Activated T-helper 2 cell treated with anti-CD3 and anti-CD28 coated beads, Interferon-gamma antibody, Interleukin-2, Interleukin-4, amounts not matched to agents 10 μg/mL and 5 μg/mL and 100 μg/mL, durations not matched to agents 14 hours and 24 hours and 36 hours (primary cell): ENCODE data around the gene GAS7. TPM values are rescaled to one million over a fixed set of nuclear protein-coding genes. Genes with fewer than 3 reads are reported as not detected.

ENCODE experiments used
- DNase-seq: peaks from one replicate; pipeline ENCODE4 v3.0.0; 2021; ENCODE audit warnings: low spot score
- H3K27ac Mint-ChIP-seq: one replicate; pipeline ENCODE4 v1.8.0; 2021; ENCODE audit warnings: mixed read lengths
- H3K27me3 Mint-ChIP-seq: one replicate; pipeline ENCODE4 v1.8.0; 2021; ENCODE audit warnings: low read depth, mixed read lengths
- H3K36me3 Mint-ChIP-seq: one replicate; pipeline ENCODE4 v1.8.0; 2021; ENCODE audit warnings: low read depth, mixed read lengths
- H3K4me1 Mint-ChIP-seq: one replicate; pipeline ENCODE4 v1.8.0; 2021; ENCODE audit warnings: low read depth, mixed read lengths
- H3K4me3 Mint-ChIP-seq: one replicate; pipeline ENCODE4 v1.8.0; 2021; ENCODE audit warnings: low read depth, mild to moderate bottlenecking, moderate library complexity, mixed read lengths
- H3K9me3 Mint-ChIP-seq: one replicate; pipeline ENCODE4 v1.8.0; 2021; ENCODE audit warnings: mixed read lengths
- intact Hi-C: fragments of 100-400 bp; cut with micrococcal nuclease; formaldehyde crosslinking; loops from one replicate; pipeline ENCODE4 v1.15.1; 2023
- total RNA-seq: library from RNA; stranded (reverse); gene quantifications from 2 replicates; pipeline ENCODE4 v1.2.3, GENCODE V29; 2022

The GAS7 gene
- total RNA-seq, 1 donor from 2014 or later = 0.18 TPM

DNA sequence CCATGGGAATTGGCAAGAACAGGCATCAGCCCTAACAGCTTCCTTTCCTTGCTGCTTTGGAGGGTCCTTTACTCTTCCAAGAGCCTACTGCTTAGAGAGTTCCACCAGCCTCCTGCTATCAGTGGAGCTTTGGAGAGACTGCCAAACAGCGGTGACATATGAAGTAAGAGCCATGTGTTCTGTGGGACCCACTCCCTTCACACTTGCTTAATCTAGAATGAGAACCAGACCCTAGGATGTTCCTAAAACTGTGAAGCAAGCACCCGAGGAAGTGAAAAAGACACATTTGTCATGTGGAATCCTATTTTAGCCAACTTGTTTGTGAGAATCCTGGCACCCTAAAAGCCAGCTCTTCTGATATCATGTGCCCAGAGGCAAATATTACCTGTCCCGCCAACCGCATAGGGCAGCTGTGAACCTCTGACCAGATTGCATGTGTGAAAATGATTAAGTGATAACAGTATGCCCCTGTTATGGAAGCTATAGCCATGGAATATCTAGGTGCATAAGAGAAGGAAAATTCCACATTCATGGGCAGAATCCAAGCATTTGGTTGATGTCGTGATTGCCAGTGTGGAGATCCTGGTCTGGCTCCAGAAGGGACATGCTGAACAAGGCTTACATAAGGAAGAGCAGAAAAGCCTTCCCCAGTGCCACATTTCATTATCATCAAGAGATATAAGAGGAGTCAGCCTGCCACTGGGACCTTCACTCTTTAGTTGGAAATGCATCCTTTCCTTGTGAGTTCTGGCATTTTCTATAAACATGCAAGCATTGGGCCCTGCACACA, 312.1 kb downstream of the GAS7 start:
- no peaks in the 10 kb centered on the region for H3K36me3 Mint-ChIP-seq
- H3K27me3 Mint-ChIP-seq = no peaks in the 10 kb centered on the region
- H3K4me1 Mint-ChIP-seq = no peaks in the 10 kb centered on the region
- H3K9me3 Mint-ChIP-seq = peaks cover 27% of the 10 kb centered on the region
- no peak overlapping the region for H3K27ac Mint-ChIP-seq
- DNase-seq = no peak
- intact Hi-C loops = no loop called here
- H3K4me3 Mint-ChIP-seq = no peak overlapping the region

DNA sequence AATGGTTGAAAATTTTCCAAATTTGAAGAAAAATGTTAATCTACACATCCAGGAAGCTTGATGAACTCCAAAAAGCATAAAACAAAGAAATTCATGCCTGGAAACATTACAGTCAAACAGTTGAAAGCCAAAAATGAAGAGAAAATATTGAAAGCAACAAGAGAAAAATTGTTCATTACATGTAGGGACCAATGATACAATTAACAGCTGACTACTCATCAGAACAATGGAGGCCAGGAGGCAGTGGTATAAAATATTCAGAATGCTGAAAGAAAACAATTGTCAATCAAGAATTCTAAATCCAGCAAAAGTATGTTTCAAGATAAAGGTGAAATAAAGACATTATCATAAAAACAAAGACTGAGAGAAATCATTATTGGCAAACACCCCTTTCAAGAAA, 315.0 kb downstream of the GAS7 start:
- no peak overlapping the region for H3K27ac Mint-ChIP-seq
- no peaks in the 10 kb centered on the region for H3K36me3 Mint-ChIP-seq
- H3K27me3 Mint-ChIP-seq = no peaks in the 10 kb centered on the region
- H3K4me1 Mint-ChIP-seq = no peaks in the 10 kb centered on the region
- no peak overlapping the region for H3K4me3 Mint-ChIP-seq
- DNase-seq = no peak
- peaks cover 27% of the 10 kb centered on the region for H3K9me3 Mint-ChIP-seq
- intact Hi-C loops = no loop called here

DNA sequence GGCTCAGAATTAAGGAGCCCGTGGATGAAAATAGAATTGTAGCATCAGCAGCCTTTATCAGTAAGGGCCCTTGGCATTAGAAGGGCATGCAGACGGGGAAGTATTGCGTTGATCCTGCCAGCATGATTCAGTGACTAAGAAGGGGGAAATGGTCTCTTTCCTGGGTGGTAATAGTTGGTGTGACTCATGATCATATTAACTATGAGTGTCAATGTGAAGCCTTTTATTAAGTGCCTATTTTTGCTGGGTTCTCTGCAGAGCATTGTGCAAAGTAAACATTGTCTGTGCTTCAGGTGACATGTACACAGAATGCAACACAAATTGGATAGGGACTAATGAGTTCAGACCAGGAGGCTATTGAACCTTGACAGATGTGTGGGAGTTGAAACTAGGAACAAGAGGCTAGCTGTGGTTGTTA, 317.8 kb downstream of the GAS7 start:
- H3K27me3 Mint-ChIP-seq = no peaks in the 10 kb centered on the region
- no peak overlapping the region for H3K4me3 Mint-ChIP-seq
- H3K27ac Mint-ChIP-seq = no peak overlapping the region
- intact Hi-C loops = no loop called here
- peaks cover 27% of the 10 kb centered on the region for H3K9me3 Mint-ChIP-seq
- no peaks in the 10 kb centered on the region for H3K4me1 Mint-ChIP-seq
- no peak for DNase-seq
- H3K36me3 Mint-ChIP-seq = no peaks in the 10 kb centered on the region

DNA sequence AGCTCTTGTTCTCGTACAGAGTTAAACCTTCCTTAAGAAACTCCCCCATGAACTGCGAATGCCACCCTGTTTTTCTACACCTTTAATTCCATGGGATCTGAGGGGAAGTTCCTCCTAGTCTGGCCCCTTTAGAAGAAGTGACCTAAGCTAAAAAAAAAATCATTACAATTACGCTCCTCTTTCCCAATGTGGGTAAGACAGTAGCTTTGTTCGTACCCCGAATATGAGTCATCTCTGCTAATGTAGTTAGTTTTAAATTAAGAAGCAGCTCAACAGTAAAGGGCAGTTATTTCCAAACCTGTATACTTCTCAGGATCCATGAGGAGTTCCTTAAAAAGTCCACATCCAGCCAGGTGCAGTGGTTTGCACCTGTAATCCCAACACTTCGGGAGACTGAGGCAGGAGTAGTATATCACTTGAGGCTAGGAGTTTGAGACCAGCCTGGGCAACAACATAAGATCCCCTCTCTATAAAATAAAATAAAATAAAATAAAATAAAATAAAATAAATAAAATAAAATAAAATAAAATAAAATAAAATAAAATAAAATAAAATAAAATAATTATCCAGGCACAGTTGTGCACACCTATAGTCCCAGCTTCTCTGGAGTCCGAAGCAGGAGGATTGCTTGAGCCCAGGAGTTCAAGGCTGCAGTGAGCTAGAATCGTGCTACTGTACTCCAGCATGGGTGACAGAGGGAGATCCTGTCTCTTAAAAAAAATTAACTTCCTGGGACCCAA, 319.4 kb downstream of the GAS7 start:
- Mint-ChIP-seq H3K27me3 (no peaks in the 10 kb centered on the region), H3K9me3 (peaks cover 21% of the 10 kb centered on the region), H3K36me3 (no peaks in the 10 kb centered on the region), H3K27ac (no peak overlapping the region), H3K4me3 (no peak overlapping the region), H3K4me1 (no peaks in the 10 kb centered on the region)
- intact Hi-C loops = no loop called here
- DNase-seq = no peak

DNA sequence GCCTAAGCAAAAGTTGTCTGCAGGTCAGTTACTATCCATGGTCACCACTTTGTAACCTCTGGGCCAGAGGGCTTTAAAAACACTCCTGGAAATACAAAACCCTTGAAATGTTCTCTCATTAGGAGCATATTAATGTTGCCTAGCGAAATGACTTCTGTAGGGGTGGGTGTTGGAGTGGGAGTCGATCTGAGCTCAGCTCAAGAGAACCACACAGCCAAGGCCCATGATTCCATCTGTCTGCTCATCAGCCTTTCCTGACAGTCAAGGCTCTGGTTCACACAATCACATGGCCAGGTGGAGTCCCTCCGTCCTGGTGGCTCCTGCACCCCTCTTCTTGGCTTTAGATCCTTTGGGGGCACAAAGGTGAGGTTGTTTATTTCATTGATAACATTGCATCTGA, 320.1 kb downstream of the GAS7 start:
- H3K27me3 Mint-ChIP-seq = no peaks in the 10 kb centered on the region
- H3K4me3 Mint-ChIP-seq = no peak overlapping the region
- intact Hi-C loops = no loop called here
- H3K4me1 Mint-ChIP-seq = no peaks in the 10 kb centered on the region
- no peak for DNase-seq
- peaks cover 15% of the 10 kb centered on the region for H3K9me3 Mint-ChIP-seq
- H3K27ac Mint-ChIP-seq = no peak overlapping the region
- no peaks in the 10 kb centered on the region for H3K36me3 Mint-ChIP-seq

DNA sequence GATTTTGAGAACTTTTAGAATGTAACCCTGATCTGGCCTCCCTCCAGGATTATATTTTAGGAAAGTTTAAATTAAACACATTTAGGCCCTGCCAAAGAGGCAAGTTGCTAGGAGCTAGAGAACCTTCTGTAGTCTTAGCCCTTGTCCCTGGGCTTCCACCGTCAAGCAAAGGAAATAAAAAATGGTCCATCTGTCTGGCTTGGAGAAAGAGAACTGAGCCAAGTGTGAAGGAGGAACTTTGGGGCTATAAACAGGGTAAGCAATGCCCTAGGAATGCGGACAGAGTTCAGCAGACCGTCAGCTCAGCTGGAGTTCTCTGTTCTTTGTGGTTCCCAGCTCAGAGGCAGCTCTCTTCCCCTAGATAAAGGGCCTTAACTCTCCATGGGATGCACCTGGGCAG, 323.0 kb downstream of the GAS7 start:
- DNase-seq = no peak
- intact Hi-C loops = no loop called here
- Mint-ChIP-seq H3K4me1 (no peaks in the 10 kb centered on the region), H3K4me3 (no peak overlapping the region), H3K27ac (no peak overlapping the region), H3K9me3 (no peaks in the 10 kb centered on the region), H3K27me3 (no peaks in the 10 kb centered on the region), H3K36me3 (no peaks in the 10 kb centered on the region)

DNA sequence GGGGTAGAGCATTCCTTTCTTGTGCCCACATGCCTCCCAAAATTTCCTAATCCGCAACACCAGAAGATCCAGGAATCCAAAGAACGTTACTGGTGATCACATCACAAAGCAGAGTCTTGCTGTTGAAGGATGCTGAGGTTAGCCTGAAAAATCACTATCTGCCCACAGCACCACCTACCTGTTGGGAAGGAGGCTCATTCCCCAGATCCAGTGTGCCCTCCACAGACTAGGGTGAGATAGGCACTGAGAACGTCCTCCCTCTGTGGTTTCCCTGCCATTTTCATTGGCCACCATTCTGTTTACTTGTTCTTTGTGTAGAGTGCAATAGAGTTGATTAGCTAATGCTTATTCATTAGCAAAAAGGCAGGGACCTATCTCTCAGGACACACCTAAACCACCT, 323.7 kb downstream of the GAS7 start:
- Mint-ChIP-seq H3K27ac (no peak overlapping the region), H3K4me3 (no peak overlapping the region), H3K36me3 (no peaks in the 10 kb centered on the region), H3K9me3 (no peaks in the 10 kb centered on the region), H3K27me3 (no peaks in the 10 kb centered on the region), H3K4me1 (no peaks in the 10 kb centered on the region)
- intact Hi-C loops = no loop called here
- DNase-seq = no peak

DNA sequence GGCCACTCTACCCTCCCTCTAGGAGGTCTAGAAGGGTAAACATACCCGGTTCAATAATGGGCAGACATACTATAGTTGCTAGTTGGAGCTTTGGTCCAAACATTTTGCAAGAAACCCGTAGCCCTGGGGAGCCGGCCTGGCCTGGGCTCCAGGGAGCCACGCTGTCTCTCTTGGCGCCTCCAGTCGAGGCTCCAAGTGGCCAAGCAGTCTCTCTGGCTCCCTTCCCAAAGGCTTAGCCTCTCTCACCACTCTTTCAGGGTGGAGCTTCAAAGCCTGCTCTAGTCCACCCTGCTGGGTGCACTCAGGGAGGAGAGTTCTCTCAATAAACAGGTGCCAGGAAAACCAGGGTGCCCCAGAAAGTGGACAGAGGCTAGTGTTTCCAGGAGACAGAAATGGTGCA, 325.6 kb downstream of the GAS7 start:
- no peak for DNase-seq
- Mint-ChIP-seq H3K9me3 (no peaks in the 10 kb centered on the region), H3K36me3 (no peaks in the 10 kb centered on the region), H3K27me3 (no peaks in the 10 kb centered on the region), H3K27ac (no peak overlapping the region), H3K4me3 (no peak overlapping the region), H3K4me1 (no peaks in the 10 kb centered on the region)
- intact Hi-C loops = no loop called here

DNA sequence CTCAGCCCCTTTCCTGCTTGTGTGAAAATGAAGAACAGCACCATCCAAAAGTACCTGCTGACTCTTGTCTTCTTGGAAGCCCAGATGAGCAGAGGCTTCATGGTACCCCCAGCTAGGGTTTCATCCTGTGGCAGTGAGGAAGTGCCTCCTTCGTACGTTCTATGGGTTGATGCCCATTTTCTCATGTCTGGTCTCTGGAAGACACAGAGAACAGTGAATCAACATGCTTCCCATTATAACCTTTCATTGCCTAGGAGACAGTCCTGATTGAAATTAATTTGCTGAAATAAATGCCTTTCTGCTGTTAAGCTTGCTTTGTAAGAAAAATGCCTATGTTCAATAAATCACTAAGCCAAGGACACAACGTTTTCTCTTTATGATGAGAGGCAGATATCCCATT, 329.9 kb downstream of the GAS7 start:
- Mint-ChIP-seq H3K9me3 (peaks cover 7% of the 10 kb centered on the region), H3K4me1 (no peaks in the 10 kb centered on the region), H3K4me3 (no peak overlapping the region), H3K27me3 (no peaks in the 10 kb centered on the region), H3K36me3 (no peaks in the 10 kb centered on the region), H3K27ac (no peak overlapping the region)
- no peak for DNase-seq
- intact Hi-C loops = no loop called here

DNA sequence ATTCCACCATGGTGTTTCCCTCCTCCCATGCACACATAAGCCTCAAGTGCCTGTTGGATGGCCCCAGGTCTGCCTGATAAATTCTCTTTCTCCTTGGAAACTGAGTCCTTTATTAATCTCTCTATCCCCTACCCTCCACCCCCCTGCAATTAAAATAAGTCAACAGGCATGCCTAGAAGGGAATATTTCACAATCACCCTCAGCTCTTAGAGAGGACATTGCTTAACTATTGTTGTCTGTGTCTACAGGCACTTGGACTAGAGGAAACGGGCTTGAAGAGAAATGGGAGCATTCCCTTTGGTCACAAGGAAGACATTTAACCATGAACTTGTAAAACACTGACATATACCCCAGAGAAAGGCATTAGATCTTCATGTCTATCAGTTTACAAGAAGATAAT, 332.8 kb downstream of the GAS7 start:
- no peak for DNase-seq
- Mint-ChIP-seq H3K4me3 (no peak overlapping the region), H3K4me1 (no peaks in the 10 kb centered on the region), H3K36me3 (no peaks in the 10 kb centered on the region), H3K27me3 (no peaks in the 10 kb centered on the region), H3K27ac (no peak overlapping the region), H3K9me3 (peaks cover 7% of the 10 kb centered on the region)
- intact Hi-C loops = no loop called here

DNA sequence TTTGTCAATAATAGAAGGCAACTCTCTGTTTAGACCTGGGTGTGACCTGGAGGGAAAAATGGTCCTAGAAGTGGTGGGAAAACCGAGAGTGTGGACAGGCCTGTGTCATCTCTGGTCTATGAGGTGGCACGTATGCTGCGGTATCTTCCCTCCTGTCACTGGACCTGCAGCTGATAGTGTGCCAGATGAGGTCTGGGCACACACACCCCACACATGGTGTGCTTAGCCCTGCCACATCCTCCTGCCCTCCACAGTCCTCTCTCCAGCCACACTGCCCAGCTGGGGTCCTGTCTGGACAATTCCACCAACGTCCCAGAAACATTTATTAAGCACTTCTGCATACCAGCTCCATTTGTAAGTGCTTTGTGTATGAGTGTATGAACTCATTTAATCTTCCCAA, 335.5 kb downstream of the GAS7 start:
- H3K27me3 Mint-ChIP-seq = no peaks in the 10 kb centered on the region
- intact Hi-C loops = no loop called here
- H3K9me3 Mint-ChIP-seq = peaks cover 11% of the 10 kb centered on the region
- H3K4me3 Mint-ChIP-seq = no peak overlapping the region
- DNase-seq = no peak
- H3K4me1 Mint-ChIP-seq = no peaks in the 10 kb centered on the region
- H3K27ac Mint-ChIP-seq = no peak overlapping the region
- H3K36me3 Mint-ChIP-seq = no peaks in the 10 kb centered on the region

DNA sequence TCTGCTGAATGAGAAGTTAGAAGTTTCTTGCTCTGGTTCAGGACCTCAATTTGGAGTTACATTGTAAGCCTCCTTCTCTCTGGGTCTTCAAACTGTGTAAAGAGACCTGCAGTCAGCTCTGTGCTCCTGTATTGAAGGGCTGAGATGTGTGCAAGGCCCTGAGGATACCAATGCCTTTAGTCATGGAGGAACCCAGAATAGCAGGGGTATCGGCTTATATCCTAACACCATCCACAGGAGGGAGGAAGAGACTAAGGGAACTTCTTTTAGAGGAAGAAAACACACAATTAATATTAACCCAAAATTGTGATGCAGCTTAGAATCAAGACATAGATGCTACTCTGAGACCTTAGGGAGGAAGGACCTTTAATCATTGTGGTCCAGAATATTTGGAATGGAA, 336.2 kb downstream of the GAS7 start:
- H3K27ac Mint-ChIP-seq = no peak overlapping the region
- no peak overlapping the region for H3K4me3 Mint-ChIP-seq
- H3K9me3 Mint-ChIP-seq = peaks cover 11% of the 10 kb centered on the region
- no peaks in the 10 kb centered on the region for H3K36me3 Mint-ChIP-seq
- no peaks in the 10 kb centered on the region for H3K27me3 Mint-ChIP-seq
- H3K4me1 Mint-ChIP-seq = no peaks in the 10 kb centered on the region
- DNase-seq = no peak
- intact Hi-C loops = no loop called here

DNA sequence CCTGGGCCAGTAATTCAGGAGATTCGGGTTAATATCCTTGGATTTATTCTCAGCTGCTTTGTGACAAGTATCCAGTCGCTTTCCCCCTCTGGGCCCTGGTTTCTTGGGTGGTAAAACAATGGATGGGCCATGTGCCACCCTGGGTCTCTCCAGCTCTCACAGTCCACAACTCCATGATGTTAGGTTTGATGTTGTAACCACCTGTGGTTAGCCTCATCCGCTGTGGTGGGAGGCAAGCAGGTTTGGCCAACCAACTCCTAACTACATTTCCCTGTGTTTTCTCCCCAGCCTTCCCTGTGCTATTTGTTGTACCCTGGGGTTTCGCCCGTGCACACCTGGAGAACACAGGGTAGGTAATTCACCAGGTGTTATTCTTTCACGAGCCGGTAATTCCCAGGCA, 337.6 kb downstream of the GAS7 start:
- no peaks in the 10 kb centered on the region for H3K36me3 Mint-ChIP-seq
- H3K9me3 Mint-ChIP-seq = peaks cover 11% of the 10 kb centered on the region
- DNase-seq = no peak
- H3K4me1 Mint-ChIP-seq = no peaks in the 10 kb centered on the region
- no peak overlapping the region for H3K4me3 Mint-ChIP-seq
- intact Hi-C loops = no loop called here
- H3K27me3 Mint-ChIP-seq = no peaks in the 10 kb centered on the region
- no peak overlapping the region for H3K27ac Mint-ChIP-seq
